ENCODE measurements around the gene NFATC2. TPM values are rescaled to one million over a fixed set of nuclear protein-coding genes. Genes with fewer than 3 reads are reported as not detected.

NFATC2 gene
- total RNA-seq, 4 donors from 2014 or later: 5.7 to 36.4 (median 12.0) TPM

- H3K36me3 ChIP-seq: no peaks in the 10 kb centered on the region
- no peaks in the 10 kb centered on the region for H3K9me3 ChIP-seq
- intact Hi-C loops (cut with DNase I; ENCODE audit: low total_unique reads): no loop called here
- DNase-seq: peak in 1 of 2 donors; percentile 4
- H3K4me3 ChIP-seq: no peak overlapping the region
- no peak overlapping the region for H3K27ac ChIP-seq
- no peaks in the 10 kb centered on the region for H3K4me1 ChIP-seq
- TF ChIP-seq POLR2A (IDR thresholded peaks at IDR 0.05) (no peak), CTCF (IDR thresholded peaks at IDR 0.05) (no peak)
- H3K27me3 ChIP-seq: no peaks in the 10 kb centered on the region
Measured at GRCh38 chr20:51469046-51469445, 73.5 kb downstream of the NFATC2 start.

GRCh38 chr20:51468636-51469035 is 73.9 kb downstream of the NFATC2 start:
- TF ChIP-seq CTCF (IDR thresholded peaks at IDR 0.05) (no peak), POLR2A (IDR thresholded peaks at IDR 0.05) (no peak)
- no peaks in the 10 kb centered on the region for H3K27me3 ChIP-seq
- no peaks in the 10 kb centered on the region for H3K9me3 ChIP-seq
- intact Hi-C loops (cut with DNase I; ENCODE audit: low total_unique reads): no loop called here
- no peaks in the 10 kb centered on the region for H3K4me1 ChIP-seq
- peak in 1 of 2 donors; percentile 8 for DNase-seq
- H3K4me3 ChIP-seq: no peak overlapping the region
- no peak overlapping the region for H3K27ac ChIP-seq
- no peaks in the 10 kb centered on the region for H3K36me3 ChIP-seq

DNA sequence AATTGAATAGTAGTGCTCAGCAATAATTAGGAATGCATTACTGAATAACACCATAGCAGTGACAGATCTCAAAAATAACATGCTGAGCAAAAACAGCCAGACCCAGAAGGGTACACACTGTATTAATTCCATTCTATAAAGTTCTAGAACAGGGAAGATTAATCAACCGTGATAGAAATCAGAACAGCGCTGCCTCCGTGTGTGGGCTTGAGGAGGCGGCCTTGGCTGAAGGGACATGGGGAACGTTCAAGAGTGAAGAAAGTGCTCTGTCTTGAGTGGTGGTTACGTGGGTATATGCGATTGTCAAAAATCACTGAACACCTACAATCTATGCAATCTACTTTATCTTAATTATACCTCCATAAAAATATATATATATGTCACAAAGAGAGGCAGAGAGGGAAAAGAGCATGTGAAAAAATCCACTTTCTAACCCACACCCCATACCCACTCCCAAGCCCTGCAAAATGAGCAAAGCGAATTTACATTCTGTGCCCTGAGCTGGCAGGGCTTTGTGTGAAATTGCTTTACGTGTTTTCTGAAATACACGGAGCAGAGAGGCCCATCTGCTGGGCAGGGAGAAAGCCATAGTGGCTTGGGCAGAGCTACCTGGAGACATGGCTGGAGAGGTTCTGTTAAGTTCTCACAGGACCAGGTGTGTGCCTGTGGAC is 74.4 kb downstream of the NFATC2 start:
- no peak for DNase-seq
- intact Hi-C loops (cut with DNase I; ENCODE audit: low total_unique reads): no loop called here
- no peak for TF ChIP-seq CTCF (IDR thresholded peaks at IDR 0.05)
- no peak for TF ChIP-seq POLR2A (IDR thresholded peaks at IDR 0.05)
- H3K4me1 ChIP-seq: no peaks in the 10 kb centered on the region
- no peaks in the 10 kb centered on the region for H3K9me3 ChIP-seq
- no peaks in the 10 kb centered on the region for H3K27me3 ChIP-seq
- no peak overlapping the region for H3K27ac ChIP-seq
- H3K4me3 ChIP-seq: no peak overlapping the region
- no peaks in the 10 kb centered on the region for H3K36me3 ChIP-seq

- intact Hi-C loops (cut with DNase I; ENCODE audit: low total_unique reads): no loop called here
- no peak for DNase-seq
- TF ChIP-seq POLR2A (IDR thresholded peaks at IDR 0.05) (no peak), CTCF (IDR thresholded peaks at IDR 0.05) (no peak)
- no peaks in the 10 kb centered on the region for H3K36me3 ChIP-seq
- H3K9me3 ChIP-seq: no peaks in the 10 kb centered on the region
- H3K27ac ChIP-seq: no peak overlapping the region
- no peaks in the 10 kb centered on the region for H3K27me3 ChIP-seq
- H3K4me3 ChIP-seq: no peak overlapping the region
- no peaks in the 10 kb centered on the region for H3K4me1 ChIP-seq
Measured at GRCh38 chr20:51463998-51464397, 78.5 kb downstream of the NFATC2 start.

DNA sequence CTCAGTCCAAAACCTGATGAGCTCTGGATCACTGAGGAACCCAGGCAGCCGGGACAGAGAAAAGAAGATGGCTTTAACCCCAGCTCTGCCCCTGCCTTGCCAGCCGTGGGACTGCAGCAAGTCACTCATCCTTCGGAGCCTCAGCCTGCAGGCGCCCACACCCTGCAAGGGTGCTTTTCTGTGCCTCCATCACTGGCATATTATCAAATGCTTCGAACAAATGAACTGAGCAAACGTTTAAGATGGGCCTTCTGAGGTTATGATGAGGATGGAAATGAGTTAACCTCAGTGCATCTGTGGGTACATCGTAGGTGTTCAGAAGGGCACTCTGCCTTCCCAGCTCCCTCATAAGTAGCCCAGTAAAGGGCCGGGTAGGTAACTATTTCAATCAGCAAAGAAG is 79.0 kb downstream of the NFATC2 start:
- H3K36me3 ChIP-seq: no peaks in the 10 kb centered on the region
- H3K4me3 ChIP-seq: no peak overlapping the region
- no peak for DNase-seq
- TF ChIP-seq CTCF (IDR thresholded peaks at IDR 0.05): no peak
- no peak for TF ChIP-seq POLR2A (IDR thresholded peaks at IDR 0.05)
- intact Hi-C loops (cut with DNase I; ENCODE audit: low total_unique reads): no loop called here
- H3K27ac ChIP-seq: peak overlapping the region in 1 of 2 donors; percentile 48
- no peaks in the 10 kb centered on the region for H3K4me1 ChIP-seq
- no peaks in the 10 kb centered on the region for H3K27me3 ChIP-seq
- no peaks in the 10 kb centered on the region for H3K9me3 ChIP-seq

All from uterus (tissue), 4 donors.